Natural killer cell (primary cell): ENCODE data around the gene LCE4A. TPM values are rescaled to one million over a fixed set of nuclear protein-coding genes. Genes with fewer than 3 reads are reported as not detected.

Experiments used
- ATAC-seq, 3 donors: fragments of 150-1000 bp in 2 of 3; fragments of 200-7000 bp in 1 of 3; cut with Tn5 transposase; 1 replicate in 1 of 3; 2 replicates in 2 of 3; pipeline ENCODE4 v1.10.0; 2021; ENCODE audit warnings: mild to moderate bottlenecking in 2 of 3, moderate library complexity in 2 of 3
- DNase-seq, 2 donors: peaks; one replicate each; pipeline versions ENCODE4 v3.0.0 to v3.0.0-alpha.2; 2013 to 2021; ENCODE audit warnings: mixed read lengths in 1 of 2
- H3K27ac ChIP-seq: one replicate; pipeline ENCODE4 v1.5.1; 2013; ENCODE audit warnings: mild to moderate bottlenecking, low read length
- H3K27me3 ChIP-seq: one replicate; pipeline ENCODE4 v1.6.1; 2013; ENCODE audit warnings: low read length; ENCODE audit not compliant: control insufficient read depth, insufficient read depth
- H3K36me3 ChIP-seq: one replicate; pipeline ENCODE4 v1.6.1; 2013; ENCODE audit warnings: low read length; ENCODE audit not compliant: control insufficient read depth, insufficient read depth
- H3K4me1 ChIP-seq: one replicate; pipeline ENCODE4 v1.6.1; 2013; ENCODE audit warnings: low read length; ENCODE audit not compliant: control insufficient read depth, insufficient read depth
- H3K4me3 ChIP-seq: one replicate; pipeline ENCODE4 v1.5.1; 2013; ENCODE audit warnings: low read length
- H3K9me3 ChIP-seq: one replicate; pipeline ENCODE4 v1.6.1; 2013; ENCODE audit warnings: low read length; ENCODE audit not compliant: control insufficient read depth, insufficient read depth
- H3K27ac Mint-ChIP-seq, 2 donors: one replicate each; pipeline ENCODE4 v1.8.0; 2022; ENCODE audit warnings: mild to moderate bottlenecking in 2 of 2, mixed read lengths in 2 of 2, moderate library complexity in 1 of 2
- H3K27me3 Mint-ChIP-seq, 2 donors: one replicate each; pipeline ENCODE4 v1.8.0; 2022; ENCODE audit warnings: low read depth in 2 of 2, mixed read lengths in 2 of 2
- H3K36me3 Mint-ChIP-seq: one replicate; pipeline ENCODE4 v1.8.0; 2022; ENCODE audit warnings: mixed read lengths
- H3K4me1 Mint-ChIP-seq, 2 donors: one replicate each; pipeline ENCODE4 v1.8.0; 2022; ENCODE audit warnings: mixed read lengths in 2 of 2
- H3K4me3 Mint-ChIP-seq: one replicate; pipeline ENCODE4 v1.8.0; 2022; ENCODE audit warnings: mild to moderate bottlenecking, moderate library complexity, mixed read lengths
- H3K9me3 Mint-ChIP-seq, 2 donors: one replicate each; pipeline ENCODE4 v1.8.0; 2022; ENCODE audit warnings: mixed read lengths in 2 of 2
- CTCF ChIP-seq: fragments of 200-600 bp; IDR thresholded peaks from one replicate; pipeline ENCODE4 v1.8.0; 2022; ENCODE audit warnings: antibody characterized with exemption
- WGBS: methylation state at CpG from one replicate; pipeline ENCODE4 v1.1.7; 2013; ENCODE audit warnings: missing lambda C conversion rate; ENCODE audit not compliant: insufficient coverage; 5-methylcytosine and 5-hydroxymethylcytosine counted together
- intact Hi-C: fragments of 100-400 bp; cut with micrococcal nuclease; formaldehyde crosslinking; loops from one replicate; pipeline ENCODE4 v1.14.2; 2022
- total RNA-seq, 4 donors: library from RNA; stranded (reverse); fragments of 120-200 nt in 1 of 4; gene quantifications; one replicate each; pipeline versions ENCODE4 v1.2.3 to v1.2.4, GENCODE V29; 2013 to 2022

LCE4A gene
- total RNA-seq, 3 donors from 2014 or later (not counting 1 experiment from before 2014, with no cell fraction given) = not detected

- no peaks in the 10 kb centered on the region for H3K9me3 ChIP-seq
- H3K4me3 ChIP-seq = no peak within 1 kb of the TSS
- H3K27ac ChIP-seq = no peak within 1 kb of the TSS
- Mint-ChIP-seq H3K27me3 (peaks cover 14 to 39% of the 10 kb centered on the region in 2 donors), H3K4me3 (no peak within 1 kb of the TSS), H3K9me3 (no peaks in the 10 kb centered on the region), H3K27ac (no peak within 1 kb of the TSS), H3K36me3 (no peaks in the 10 kb centered on the region), H3K4me1 (no peaks in the 10 kb centered on the region)
- H3K36me3 ChIP-seq = no peaks in the 10 kb centered on the region
- ATAC-seq = no peak
- TF ChIP-seq CTCF = no peak
- no peak for DNase-seq
- no peaks in the 10 kb centered on the region for H3K4me1 ChIP-seq
- intact Hi-C loops = no loop called here
- peaks cover 2% of the 10 kb centered on the region for H3K27me3 ChIP-seq
- WGBS = 84% methylated on average over 5 of the region's 6 CpGs
Observed at GRCh38 chr1:152757747-152758146, 49.8 kb downstream of the LCE4A start, which contains the start of gene KPRP. KPRP (plus strand) TSS chr1:152758025; CDS start chr1:152759589, 1,564 bp downstream.

DNA sequence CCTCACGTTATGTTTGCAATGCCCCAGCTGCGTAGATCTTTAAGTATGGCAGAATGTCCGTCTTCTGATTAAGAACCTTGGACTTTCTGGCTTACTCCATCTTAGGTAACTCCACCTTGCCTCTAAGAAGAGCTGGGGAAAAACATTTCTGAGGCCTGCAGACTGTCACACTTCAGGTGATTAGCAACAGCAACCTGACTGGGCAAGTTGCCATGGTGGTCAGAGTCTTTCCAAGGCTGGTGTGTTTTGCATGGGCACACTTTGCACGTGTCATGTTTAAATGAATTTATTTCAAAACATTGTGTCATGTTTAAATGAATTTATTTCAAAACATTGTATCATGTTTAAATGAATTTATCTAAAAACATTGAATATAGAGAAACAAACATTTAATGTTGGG, 50.7 kb downstream of the LCE4A start:
- H3K4me3 Mint-ChIP-seq = no peak overlapping the region
- 91% methylated on average over 3 of the region's 4 CpGs for WGBS
- no peaks in the 10 kb centered on the region for H3K9me3 ChIP-seq
- H3K4me1 Mint-ChIP-seq = no peaks in the 10 kb centered on the region
- intact Hi-C loops = no loop called here
- no peaks in the 10 kb centered on the region for H3K36me3 Mint-ChIP-seq
- no peak overlapping the region for H3K4me3 ChIP-seq
- ATAC-seq (no peak), DNase-seq (no peak)
- no peaks in the 10 kb centered on the region for H3K9me3 Mint-ChIP-seq
- TF ChIP-seq CTCF = no peak
- H3K27ac ChIP-seq = no peak overlapping the region
- no peaks in the 10 kb centered on the region for H3K36me3 ChIP-seq
- peaks cover 2% of the 10 kb centered on the region for H3K27me3 ChIP-seq
- peaks cover 13 to 30% of the 10 kb centered on the region in 2 donors for H3K27me3 Mint-ChIP-seq
- no peaks in the 10 kb centered on the region for H3K4me1 ChIP-seq
- no peak overlapping the region for H3K27ac Mint-ChIP-seq

Other genes starting within 250 kb of the LCE4A start
- gene LCE5A, start 197.4 kb upstream of the LCE4A start, total RNA-seq = not detected
- not detected for gene CRCT1, start 193.7 kb upstream of the LCE4A start, total RNA-seq
- not detected for gene LCE3E, start 141.4 kb upstream of the LCE4A start, total RNA-seq
- not detected for gene LCE3D, start 127.6 kb upstream of the LCE4A start, total RNA-seq
- gene LCE3C, start 107.9 kb upstream of the LCE4A start, total RNA-seq = not detected
- not detected for gene LCE3B, start 94.3 kb upstream of the LCE4A start, total RNA-seq
- not detected for gene LCE3A, start 85.1 kb upstream of the LCE4A start, total RNA-seq
- not detected for gene LCE2D, start 44.8 kb upstream of the LCE4A start, total RNA-seq
- not detected for gene LCE2C, start 32.9 kb upstream of the LCE4A start, total RNA-seq
- not detected for gene LCE2B, start 22.0 kb upstream of the LCE4A start, total RNA-seq
- not detected for gene LCE2A, start 9.8 kb upstream of the LCE4A start, total RNA-seq
- gene KPRP, start 49.9 kb downstream of the LCE4A start, total RNA-seq = not detected
- gene LCE1F, start 67.0 kb downstream of the LCE4A start, total RNA-seq = not detected
- not detected for gene LCE1E, start 78.1 kb downstream of the LCE4A start, total RNA-seq
- not detected for gene LCE1D, start 88.6 kb downstream of the LCE4A start, total RNA-seq
- not detected for gene LCE1C, start 98.5 kb downstream of the LCE4A start, total RNA-seq
- gene LCE1B, start 103.8 kb downstream of the LCE4A start, total RNA-seq = not detected
- gene LCE1A, start 119.3 kb downstream of the LCE4A start, total RNA-seq = not detected
- gene LCE6A, start 134.7 kb downstream of the LCE4A start, total RNA-seq = not detected
- gene LCE7A, start 151.8 kb downstream of the LCE4A start, total RNA-seq = not detected
- gene SMCP, start 170.2 kb downstream of the LCE4A start, total RNA-seq = not detected
- gene IVL, start 200.4 kb downstream of the LCE4A start, total RNA-seq = not detected
- gene SPRR5, start 239.0 kb downstream of the LCE4A start, total RNA-seq = not detected